Pulmonary artery endothelial cell (primary cell): ENCODE results near the gene SIAH1. TPM values are rescaled to one million over a fixed set of nuclear protein-coding genes. Genes with fewer than 3 reads are reported as not detected.
"Not testable (repeated sequence)": the region's sequence is repeated elsewhere in the genome, so short reads cannot be mapped to it uniquely, and the experiment has no call there.

Experiments used
- DNase-seq: peaks from one replicate; pipeline ENCODE4 v3.0.0-alpha.2; 2011; ENCODE audit warnings: low read depth, low spot score
- total RNA-seq: library from RNA; depleted of rRNA; stranded (reverse); fragments of >200 nt; gene quantifications from 2 replicates; pipeline ENCODE4 v1.2.3, GENCODE V29; 2014

Gene SIAH1
- total RNA-seq, 1 donor from 2014 or later = 28.4 TPM

GRCh38 chr16:48393485-48394354, 8.5 kb upstream of the SIAH1 start:
- no peak for DNase-seq

- DNase-seq = no peak
These were observed 7.2 kb upstream of the SIAH1 start for GRCh38 chr16:48392407-48392806.

GRCh38 chr16:48386559-48387312, 1.5 kb upstream of the SIAH1 start:
- no peak for DNase-seq

GRCh38 chr16:48384520-48385252, 527 bp downstream of the SIAH1 start:
- DNase-seq = no peak

GRCh38 chr16:48383877-48384519, 1.2 kb downstream of the SIAH1 start:
- no peak for DNase-seq

- no peak for DNase-seq
These were observed 2.0 kb downstream of the SIAH1 start for GRCh38 chr16:48383009-48383876.

GRCh38 chr16:48382131-48382530, 3.1 kb downstream of the SIAH1 start:
- no peak for DNase-seq

GRCh38 chr16:48381201-48381600, 4.0 kb downstream of the SIAH1 start:
- DNase-seq = no peak

GRCh38 chr16:48378836-48379235, 6.4 kb downstream of the SIAH1 start:
- DNase-seq = no peak

- DNase-seq = no peak
These were observed 6.9 kb downstream of the SIAH1 start for GRCh38 chr16:48378276-48378675.

- not testable (repeated sequence) for DNase-seq
These were observed 7.9 kb downstream of the SIAH1 start for GRCh38 chr16:48377301-48377700.

GRCh38 chr16:48374255-48374654, 11.0 kb downstream of the SIAH1 start:
- DNase-seq = no peak

GRCh38 chr16:48373258-48374029, 11.8 kb downstream of the SIAH1 start:
- DNase-seq = no peak

- no peak for DNase-seq
These were observed 12.5 kb downstream of the SIAH1 start for GRCh38 chr16:48372744-48373143.

GRCh38 chr16:48371393-48371780, 13.8 kb downstream of the SIAH1 start:
- DNase-seq = no peak

- not testable (repeated sequence) for DNase-seq
These were observed 14.4 kb downstream of the SIAH1 start for GRCh38 chr16:48370668-48371392.

GRCh38 chr16:48370229-48370628, 15.0 kb downstream of the SIAH1 start:
- DNase-seq = no peak

- DNase-seq = no peak
These were observed 15.4 kb downstream of the SIAH1 start for GRCh38 chr16:48369765-48370164.

GRCh38 chr16:48367441-48368049, 17.7 kb downstream of the SIAH1 start:
- no peak for DNase-seq
